Astrocyte (in vitro differentiated cells and primary cell): Measurements from ENCODE around the gene DNER.

Experiments used
- CTCF ChIP-seq: IDR thresholded peaks from 2 replicates; pipeline ENCODE4 v1.5.1; 2011; ENCODE audit warnings: low read depth, mild to moderate bottlenecking, inconsistent platforms, low read length, moderate library complexity; ENCODE audit not compliant: insufficient read depth
- EZH2 ChIP-seq: IDR thresholded peaks from 2 replicates; pipeline ENCODE4 v1.6.1; 2012; ENCODE audit warnings: mild to moderate bottlenecking, low read length, inconsistent platforms; ENCODE audit not compliant: insufficient read depth

DNA sequence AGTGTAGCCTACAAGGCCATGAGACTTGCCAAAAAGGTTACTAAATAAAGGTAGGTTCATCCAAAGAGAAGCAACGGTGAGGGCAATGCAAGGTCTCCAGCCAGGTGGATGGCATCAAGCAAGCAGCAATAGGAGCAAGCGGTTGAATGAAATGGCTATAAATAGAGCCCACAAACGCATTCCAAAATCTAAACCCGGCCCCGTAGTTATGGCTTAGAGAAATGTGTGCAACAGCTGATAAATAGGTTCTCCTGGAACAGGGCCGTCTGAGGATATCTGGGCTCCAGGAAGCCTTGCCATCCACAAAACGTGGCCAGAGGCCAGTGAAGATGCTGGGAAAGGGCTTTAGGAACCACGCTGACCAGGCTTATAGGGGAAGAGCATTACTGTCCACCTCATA lies 297.2 kb downstream of the DNER start:
- TF ChIP-seq CTCF (no peak), EZH2 (no peak)
